NB4 (cell line): ENCODE measurements around the gene SPNS3.

Experiments used
- DNase-seq: peaks from one replicate; pipeline ENCODE4 v3.0.0; 2010; ENCODE audit warnings: low read depth
- H3K4me3 ChIP-seq: one replicate; pipeline ENCODE4 v1.5.1; 2011; ENCODE audit warnings: mild to moderate bottlenecking, low read depth, low read length, moderate library complexity
- MAX ChIP-seq: IDR thresholded peaks from 2 replicates; pipeline ENCODE4 v1.6.1; 2011; ENCODE audit warnings: low read depth, low read length
- MYC ChIP-seq: IDR thresholded peaks from 2 replicates; pipeline ENCODE4 v1.6.1; 2011; ENCODE audit warnings: low read depth, low read length
- POLR2A ChIP-seq: IDR thresholded peaks from 2 replicates; pipeline ENCODE4 v1.6.1; 2011; ENCODE audit warnings: mild to moderate bottlenecking; ENCODE audit not compliant: insufficient read length; ENCODE audit errors: extremely low read depth
- TF ChIP-seq, protein P1 (sequence below): IDR thresholded peaks from one replicate; pipeline ENCODE4 v1.5.1; 2012; ENCODE audit warnings: low read depth, low read length

The SPNS3 gene

DNA sequence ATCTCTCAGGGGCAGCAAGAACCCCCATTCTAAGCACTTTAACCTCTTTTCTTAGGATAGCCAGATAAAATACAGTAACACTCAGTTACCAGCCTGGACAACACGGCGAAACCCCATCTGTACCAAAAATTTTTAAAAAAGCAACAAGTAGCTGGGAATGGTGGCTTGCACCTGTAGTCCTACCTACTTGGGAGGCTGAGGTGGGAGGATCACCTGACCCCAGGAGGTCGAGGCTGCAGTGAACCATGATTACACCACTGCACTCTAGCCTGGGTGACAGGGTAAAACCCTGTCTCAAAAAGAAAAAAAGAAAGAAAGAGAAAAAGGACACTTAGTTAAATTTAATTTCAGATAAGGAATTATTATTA, 38.6 kb upstream of the SPNS3 start:
- no peak for DNase-seq
- H3K4me3 ChIP-seq: no peak overlapping the region
- TF ChIP-seq MAX (no peak), MYC (no peak), POLR2A (no peak)
- TF ChIP-seq, protein P1, sequence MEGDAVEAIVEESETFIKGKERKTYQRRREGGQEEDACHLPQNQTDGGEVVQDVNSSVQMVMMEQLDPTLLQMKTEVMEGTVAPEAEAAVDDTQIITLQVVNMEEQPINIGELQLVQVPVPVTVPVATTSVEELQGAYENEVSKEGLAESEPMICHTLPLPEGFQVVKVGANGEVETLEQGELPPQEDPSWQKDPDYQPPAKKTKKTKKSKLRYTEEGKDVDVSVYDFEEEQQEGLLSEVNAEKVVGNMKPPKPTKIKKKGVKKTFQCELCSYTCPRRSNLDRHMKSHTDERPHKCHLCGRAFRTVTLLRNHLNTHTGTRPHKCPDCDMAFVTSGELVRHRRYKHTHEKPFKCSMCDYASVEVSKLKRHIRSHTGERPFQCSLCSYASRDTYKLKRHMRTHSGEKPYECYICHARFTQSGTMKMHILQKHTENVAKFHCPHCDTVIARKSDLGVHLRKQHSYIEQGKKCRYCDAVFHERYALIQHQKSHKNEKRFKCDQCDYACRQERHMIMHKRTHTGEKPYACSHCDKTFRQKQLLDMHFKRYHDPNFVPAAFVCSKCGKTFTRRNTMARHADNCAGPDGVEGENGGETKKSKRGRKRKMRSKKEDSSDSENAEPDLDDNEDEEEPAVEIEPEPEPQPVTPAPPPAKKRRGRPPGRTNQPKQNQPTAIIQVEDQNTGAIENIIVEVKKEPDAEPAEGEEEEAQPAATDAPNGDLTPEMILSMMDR: no peak

GRCh38 chr17:4397840-4398239, 35.9 kb upstream of the SPNS3 start:
- H3K4me3 ChIP-seq: no peak overlapping the region
- DNase-seq: no peak
- TF ChIP-seq POLR2A: no peak
- TF ChIP-seq, protein P1: no peak
- no peak for TF ChIP-seq MYC
- TF ChIP-seq MAX: no peak

- TF ChIP-seq POLR2A: no peak
- TF ChIP-seq, protein P1: no peak
- no peak for TF ChIP-seq MYC
- no peak for TF ChIP-seq MAX
- no peak overlapping the region for H3K4me3 ChIP-seq
- DNase-seq: no peak
These were observed 28.6 kb upstream of the SPNS3 start for GRCh38 chr17:4405038-4405669.

DNA sequence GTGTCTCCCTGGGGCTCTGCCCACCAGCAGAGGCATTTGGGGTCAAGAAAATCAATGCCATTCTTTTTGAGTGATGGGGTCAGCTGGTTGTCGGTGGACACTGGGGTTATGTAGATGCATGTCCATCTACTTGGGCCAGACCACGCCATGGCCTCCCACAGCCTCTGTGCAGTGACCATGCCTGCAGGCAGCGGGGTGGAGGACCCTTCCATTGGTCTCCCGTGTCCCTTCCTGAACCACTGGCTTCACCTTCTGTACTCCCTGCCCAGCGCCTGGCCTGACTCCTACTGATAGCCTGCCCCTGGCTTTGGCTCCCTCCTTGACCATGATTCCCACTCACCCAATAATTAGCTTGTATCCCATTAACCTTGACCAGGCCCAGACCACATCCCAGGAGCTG, 28.0 kb upstream of the SPNS3 start:
- H3K4me3 ChIP-seq: no peak overlapping the region
- DNase-seq: no peak
- TF ChIP-seq MAX (no peak), MYC (no peak), POLR2A (no peak)
- TF ChIP-seq, protein P1: no peak

DNA sequence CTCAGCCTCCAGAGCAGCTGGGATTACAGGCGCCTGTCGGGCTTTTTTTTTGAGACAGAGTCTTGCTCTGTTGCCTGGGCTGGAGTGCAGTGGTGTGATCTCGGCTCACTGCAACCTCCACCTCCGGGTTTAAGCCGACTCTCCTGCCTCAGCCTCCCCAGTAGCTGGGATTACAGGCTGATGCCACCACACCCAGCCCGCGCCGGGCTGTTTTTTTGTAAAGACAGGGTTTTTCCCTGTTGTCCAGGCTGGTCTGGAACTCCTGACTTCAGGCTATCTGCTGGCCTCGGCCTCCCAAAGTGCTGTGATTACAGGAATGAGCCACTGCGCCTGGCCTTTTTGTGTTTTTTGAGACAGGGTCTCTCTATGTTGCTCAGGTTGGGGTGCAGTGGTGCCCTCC, 27.4 kb upstream of the SPNS3 start:
- H3K4me3 ChIP-seq: no peak overlapping the region
- TF ChIP-seq MYC (no peak), POLR2A (no peak), MAX (no peak)
- TF ChIP-seq, protein P1: no peak
- DNase-seq: no peak
